Endothelial cell of umbilical vein (primary cell): ENCODE results near the gene FOXP4. TPM values are rescaled to one million over a fixed set of nuclear protein-coding genes. Genes with fewer than 3 reads are reported as not detected.

ENCODE experiments used
- BruUV-seq: library from RNA; stranded (reverse); fragments of 400-500 nt; replicated peaks from 2 replicates; lab custom pipeline; 2021; lab: Mats Ljungman, UMichigan
- CTCF ChIA-PET: fragments of 300-600, 350-600 bp; sonication (Branson Sonifier 250); formaldehyde crosslinking; loops from one replicate; lab custom pipeline; 2021; ENCODE audit warnings: antibody characterized with exemption, inconsistent platforms; lab: Charles Lee
- POLR2A ChIA-PET: fragments of 300-600, 350-600 bp; sonication (Branson Sonifier 250); formaldehyde crosslinking; loops from one replicate; lab custom pipeline; 2021; ENCODE audit warnings: antibody characterized with exemption, inconsistent platforms; lab: Charles Lee
- DNase-seq: peaks from one replicate; pipeline ENCODE4 v3.0.0-alpha.2; 2011; ENCODE audit warnings: low read depth, low spot score
- FAIRE-seq: peaks from 2 replicates; lab custom pipeline; 2011; peaks lifted over from hg19 to GRCh38; lab: Jason Lieb, UNC
- H2AFZ ChIP-seq: 2 replicates; pipeline ENCODE4 v1.6.0; 2012; ENCODE audit warnings: low read depth, low read length, control low read depth, inconsistent platforms
- H3K27ac ChIP-seq: 2 replicates; pipeline ENCODE4 v1.5.1; 2011; ENCODE audit warnings: low read depth, mild to moderate bottlenecking, control low read depth, low read length, moderate library complexity; ENCODE audit not compliant: insufficient read depth
- H3K27me3 ChIP-seq, 2 experiments: 2 replicates each; pipeline versions ENCODE4 v1.6.0 to v1.6.1; 2011; ENCODE audit warnings: low read length in 2 of 2, mixed read lengths in 1 of 2; ENCODE audit not compliant: control insufficient read depth in 2 of 2, insufficient read depth in 2 of 2
- H3K36me3 ChIP-seq, 2 experiments: 2 replicates in 1 of 2; 3 replicates in 1 of 2; pipeline ENCODE4 v1.5.1; 2011; ENCODE audit warnings: low read length in 2 of 2, mild to moderate bottlenecking in 1 of 2, moderate library complexity in 1 of 2; ENCODE audit not compliant: control insufficient read depth in 2 of 2, insufficient read depth in 2 of 2; ENCODE audit errors: extremely low read depth in 1 of 2
- H3K4me1 ChIP-seq: 3 replicates; pipeline ENCODE4 v1.5.1; 2011; ENCODE audit warnings: mild to moderate bottlenecking, low read length; ENCODE audit not compliant: control insufficient read depth, insufficient read depth; ENCODE audit errors: extremely low read depth
- H3K4me2 ChIP-seq: 2 replicates; pipeline ENCODE4 v1.6.1; 2011; ENCODE audit warnings: low read length, control low read depth, mixed read lengths; ENCODE audit not compliant: insufficient read depth
- H3K4me3 ChIP-seq, 3 experiments: fragments of 200-600 bp in 1 of 3; sonication (generic), shearing (Covaris generic) in 1 of 3; replicated peaks in 1 of 3; 2 replicates each; pipeline ENCODE4 v1.5.1; 2011 to 2016; ENCODE audit warnings: control low read depth in 3 of 3, low read length in 3 of 3, mild to moderate bottlenecking in 2 of 3, inconsistent platforms in 1 of 3, low read depth in 1 of 3, moderate library complexity in 1 of 3; ENCODE audit not compliant: insufficient read depth in 1 of 3
- H3K79me2 ChIP-seq: 2 replicates; pipeline ENCODE4 v1.6.0; 2012; ENCODE audit warnings: low read length, inconsistent platforms; ENCODE audit not compliant: control insufficient read depth, insufficient read depth
- H3K9ac ChIP-seq: replicated peaks from 2 replicates; pipeline ENCODE3; 2011; ENCODE audit warnings: low read length, control low read depth; ENCODE audit not compliant: insufficient read depth; ENCODE audit errors: extremely low read depth
- H3K9me1 ChIP-seq: replicated peaks from 3 replicates; pipeline ENCODE4 v1.6.0; 2011; ENCODE audit warnings: mild to moderate bottlenecking, low read length; ENCODE audit not compliant: control insufficient read depth, insufficient read depth; ENCODE audit errors: extremely low read depth
- H3K9me3 ChIP-seq: replicated peaks from 2 replicates; pipeline ENCODE4 v1.5.1; 2012; ENCODE audit warnings: low read length, inconsistent platforms; ENCODE audit not compliant: control insufficient read depth, insufficient read depth
- H4K20me1 ChIP-seq: replicated peaks from 2 replicates; pipeline ENCODE3; 2011; ENCODE audit warnings: mild to moderate bottlenecking, low read length; ENCODE audit not compliant: control insufficient read depth, insufficient read depth; ENCODE audit errors: extremely low read depth
- EZH2 ChIP-seq: IDR thresholded peaks from 2 replicates; pipeline ENCODE4 v1.6.1; 2012; ENCODE audit warnings: borderline replicate concordance, low read depth, mild to moderate bottlenecking, moderate library complexity, low read length, inconsistent platforms; ENCODE audit not compliant: severe bottlenecking
- FOS ChIP-seq: IDR thresholded peaks from 2 replicates; pipeline ENCODE4 v1.6.1; 2011; ENCODE audit warnings: mild to moderate bottlenecking, low read length, moderate library complexity, borderline replicate concordance; ENCODE audit not compliant: insufficient read depth
- JUN ChIP-seq: IDR thresholded peaks from 2 replicates; pipeline ENCODE4 v1.6.1; 2011; ENCODE audit warnings: borderline replicate concordance, low read depth; ENCODE audit not compliant: insufficient read length, insufficient read depth
- MYC ChIP-seq: IDR thresholded peaks from one replicate; pipeline ENCODE4 v1.6.1; 2011; ENCODE audit warnings: mild to moderate bottlenecking, low read depth, low read length
- POLR2A ChIP-seq: IDR thresholded peaks from 2 replicates; pipeline ENCODE4 v1.6.1; 2012; ENCODE audit warnings: low read depth, mild to moderate bottlenecking, control low read depth, low read length
- dilution Hi-C: fragments of 300-500 bp; cut with MboI; formaldehyde crosslinking; loops from one replicate; pipeline ENCODE4 v1.15.0; 2019; ENCODE audit warnings: low sequenced_read_pairs; ENCODE audit not compliant: extremely low pct_ligation_motif_present
- intact Hi-C: fragments of 100-400 bp; cut with micrococcal nuclease; formaldehyde crosslinking; loops from one replicate; pipeline ENCODE4 v1.10.0; 2022
- polyA plus RNA-seq, 4 experiments: library from polyadenylated mRNA; depleted of rRNA in 3 of 4; stranded (reverse) in 3 of 4; unstranded in 1 of 4; fragments of >200 nt; gene quantifications; 2 replicates each; pipeline versions ENCODE4 v1.2.1 to v1.2.3, GENCODE V29; 2011 to 2012; ENCODE audit warnings: missing spikeins in 1 of 4
- total RNA-seq: library from RNA; stranded (reverse); gene quantifications from 2 replicates; pipeline ENCODE4 v1.2.3, GENCODE V29; 2021
- TF ChIP-seq, protein P1 (sequence below): IDR thresholded peaks from 2 replicates; pipeline ENCODE4 v1.6.1; 2011; ENCODE audit not compliant: insufficient read depth, insufficient read length

Gene FOXP4
- total and polyA plus RNA-seq, 2 donors (not counting 3 experiments of a cell fraction or from before 2014, with no cell fraction given), result 5.6 to 23.9 TPM

DNA sequence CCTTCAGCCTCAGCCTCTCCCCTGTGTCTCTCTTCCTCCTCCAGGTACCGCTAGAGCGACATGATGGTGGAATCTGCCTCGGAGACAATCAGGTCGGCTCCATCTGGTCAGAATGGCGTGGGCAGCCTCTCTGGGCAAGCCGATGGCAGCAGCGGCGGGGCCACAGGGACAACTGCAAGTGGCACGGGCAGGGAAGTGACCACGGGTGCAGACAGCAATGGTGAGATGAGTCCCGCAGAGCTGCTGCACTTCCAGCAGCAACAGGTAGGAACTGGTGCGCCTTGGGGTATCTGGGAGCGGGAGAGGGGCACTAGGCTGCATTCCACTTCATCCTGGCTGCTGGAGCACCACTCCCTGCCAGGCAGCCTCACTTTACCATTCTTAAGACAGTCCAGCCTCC, 19.5 kb downstream of the FOXP4 start:
- no peak for FAIRE-seq
- TF ChIP-seq MYC, result no peak
- POLR2A ChIA-PET, result no interaction called here

DNA sequence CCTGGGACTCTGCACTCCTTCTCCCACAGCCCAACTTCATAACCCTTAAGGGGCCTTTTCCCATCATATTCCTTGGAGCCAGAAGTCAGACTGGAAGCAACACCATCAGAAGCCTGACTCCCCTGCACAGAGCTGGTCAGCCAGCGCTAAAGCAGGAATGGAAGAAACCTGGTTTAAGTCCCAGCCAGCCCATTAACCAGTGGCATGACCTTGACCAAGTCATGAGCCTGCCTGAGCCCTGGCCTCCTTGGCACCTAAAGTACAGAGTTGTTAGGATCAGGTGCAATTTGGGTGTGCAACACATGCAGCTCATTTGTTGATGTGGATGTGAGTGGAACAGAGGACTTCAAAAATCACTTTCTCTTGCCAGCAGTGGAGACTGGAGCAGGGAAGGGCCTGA, 20.8 kb downstream of the FOXP4 start:
- no peaks in the 10 kb centered on the region for H3K9me1 ChIP-seq
- no peak for TF ChIP-seq POLR2A
- TF ChIP-seq FOS, result no peak
- no peak for TF ChIP-seq EZH2
- no peak for TF ChIP-seq MYC
- TF ChIP-seq, protein P1, sequence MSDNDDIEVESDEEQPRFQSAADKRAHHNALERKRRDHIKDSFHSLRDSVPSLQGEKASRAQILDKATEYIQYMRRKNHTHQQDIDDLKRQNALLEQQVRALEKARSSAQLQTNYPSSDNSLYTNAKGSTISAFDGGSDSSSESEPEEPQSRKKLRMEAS, result no peak
- TF ChIP-seq JUN, result no peak
- H3K79me2 ChIP-seq, result no peaks in the 10 kb centered on the region
- no peak overlapping the region for H3K9ac ChIP-seq
- FAIRE-seq (no peak), DNase-seq (no peak)
- ChIA-PET CTCF (no interaction called here), POLR2A (no interaction called here)
- H2AFZ ChIP-seq, result no peak overlapping the region
- H3K36me3 ChIP-seq, result peaks cover 0 to 25% of the 10 kb centered on the region in 2 experiments
- H3K4me3 ChIP-seq, result no peak overlapping the region
- no peaks in the 10 kb centered on the region for H3K27me3 ChIP-seq
- no peaks in the 10 kb centered on the region for H3K9me3 ChIP-seq
- intact Hi-C loops, result no loop called here
- H3K4me1 ChIP-seq, result no peaks in the 10 kb centered on the region
- no peak overlapping the region for H3K27ac ChIP-seq
- no peaks in the 10 kb centered on the region for H4K20me1 ChIP-seq
- dilution Hi-C loops, result no loop called here
- H3K4me2 ChIP-seq, result no peak overlapping the region
- no TSS peak for BruUV-seq

More for the DNA sequence above, 19.5 kb downstream of the FOXP4 start:
- intact Hi-C loops, result no loop called here
- H3K27ac ChIP-seq, result no peak overlapping the region
- CTCF ChIA-PET, result no interaction called here
- H3K9me1 ChIP-seq, result no peaks in the 10 kb centered on the region
- DNase-seq, result no peak
- BruUV-seq, result no TSS peak
- H3K4me3 ChIP-seq, result no peak overlapping the region
- peaks cover 5% of the 10 kb centered on the region for H3K4me1 ChIP-seq
- dilution Hi-C loops, result no loop called here
- H3K9me3 ChIP-seq, result no peaks in the 10 kb centered on the region
- H3K9ac ChIP-seq, result no peak overlapping the region
- no peaks in the 10 kb centered on the region for H4K20me1 ChIP-seq
- no peaks in the 10 kb centered on the region for H3K27me3 ChIP-seq
- no peak overlapping the region for H3K4me2 ChIP-seq
- H3K79me2 ChIP-seq, result no peaks in the 10 kb centered on the region
- no peak overlapping the region for H2AFZ ChIP-seq
- H3K36me3 ChIP-seq, result peaks cover 0 to 22% of the 10 kb centered on the region in 2 experiments
